HG02852 (cell line): ENCODE data around the gene CHPT1.
"Not testable (repeated sequence)": the region's sequence is repeated elsewhere in the genome, so short reads cannot be mapped to it uniquely, and the experiment has no call there.

ENCODE experiments used
- ATAC-seq: cut with Tn5 transposase; IDR thresholded peaks from one replicate; pipeline ENCODE4 v1.9.1; 2021; ENCODE audit warnings: mild to moderate bottlenecking, moderate library complexity; ENCODE audit not compliant: unreplicated experiment

The CHPT1 gene

DNA sequence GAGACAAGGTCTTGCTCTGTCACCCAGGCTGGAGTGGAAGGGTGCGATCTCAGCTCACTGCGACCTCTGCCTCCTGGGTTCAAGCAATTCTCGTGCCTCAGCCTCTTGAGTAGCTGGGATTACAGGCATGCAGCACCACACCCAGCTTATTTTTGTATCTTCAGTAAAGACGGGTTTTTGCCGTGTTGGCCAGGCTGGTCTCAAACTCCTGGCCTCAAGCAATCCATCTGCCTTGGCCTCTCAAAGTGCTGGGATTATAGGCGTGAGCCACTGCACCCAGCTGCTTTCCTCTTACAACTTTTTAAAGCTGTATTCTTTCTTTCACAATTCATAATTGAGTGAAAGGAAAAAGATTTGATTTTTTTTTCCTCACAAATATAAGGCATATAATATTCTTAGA is 15.8 kb upstream of the CHPT1 start:
- not testable (repeated sequence) for ATAC-seq

DNA sequence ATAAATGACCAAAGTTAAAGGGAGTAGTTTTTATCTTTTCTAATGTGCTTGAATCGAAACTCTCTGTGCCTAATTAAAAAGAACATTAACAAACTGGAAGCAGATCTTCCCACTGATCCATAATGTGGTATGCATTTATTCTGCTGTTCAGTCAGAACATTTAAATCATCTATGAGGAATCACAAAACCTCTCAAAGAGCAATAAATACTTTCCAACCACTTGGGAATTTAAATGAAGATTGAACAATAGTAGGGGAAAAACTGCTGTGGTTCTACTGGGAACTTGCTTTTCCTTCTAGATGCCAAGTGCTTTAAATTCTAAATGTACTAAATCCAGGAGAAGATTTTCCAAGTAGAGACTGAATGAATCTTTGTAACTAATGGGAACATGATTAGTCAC is 12.3 kb upstream of the CHPT1 start:
- ATAC-seq, result no peak

DNA sequence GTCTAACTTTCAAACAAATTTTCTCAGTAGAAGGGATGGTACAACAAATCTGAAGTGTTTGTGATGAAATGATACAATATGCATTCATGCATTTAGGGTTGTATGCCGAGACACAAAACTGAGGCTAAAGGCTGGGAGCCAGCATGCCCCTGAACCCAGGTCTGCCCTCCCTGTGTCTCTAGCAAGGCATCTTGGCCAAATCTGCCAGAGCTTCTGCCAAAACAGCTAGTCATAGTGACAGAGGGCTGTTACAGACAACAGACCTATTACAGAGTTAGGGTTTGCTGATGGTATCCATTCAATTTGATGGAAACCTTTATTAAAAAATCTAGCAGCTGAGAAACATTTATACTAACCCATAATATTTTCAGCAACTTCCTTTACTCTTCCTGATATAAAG is 11.3 kb upstream of the CHPT1 start:
- ATAC-seq, result no peak

DNA sequence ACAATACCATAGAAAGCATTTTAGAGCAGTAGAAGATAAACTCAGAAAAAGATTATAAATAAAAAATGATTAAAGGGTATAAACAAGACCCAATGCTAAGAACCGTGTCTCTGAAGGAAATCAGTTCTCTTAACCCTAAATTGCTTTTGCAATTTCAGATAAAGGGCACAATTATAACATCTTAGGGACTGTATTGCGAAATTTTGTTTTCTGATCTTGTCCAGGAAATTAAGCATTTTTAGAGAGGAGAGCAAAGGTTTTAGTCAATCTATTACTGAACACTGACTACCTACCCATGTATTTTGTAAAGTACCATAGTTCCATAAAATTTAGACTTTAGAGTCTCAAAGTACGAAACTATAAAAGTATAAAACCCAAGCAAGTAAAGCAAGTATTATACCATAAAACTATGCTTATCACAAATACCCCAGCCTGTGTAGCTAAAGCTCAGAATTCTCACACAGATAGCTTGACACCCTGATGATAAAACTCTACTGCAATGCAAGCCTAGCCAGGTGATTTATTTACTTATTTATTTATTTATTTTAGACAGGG is 6.8 kb upstream of the CHPT1 start:
- ATAC-seq, result no peak

DNA sequence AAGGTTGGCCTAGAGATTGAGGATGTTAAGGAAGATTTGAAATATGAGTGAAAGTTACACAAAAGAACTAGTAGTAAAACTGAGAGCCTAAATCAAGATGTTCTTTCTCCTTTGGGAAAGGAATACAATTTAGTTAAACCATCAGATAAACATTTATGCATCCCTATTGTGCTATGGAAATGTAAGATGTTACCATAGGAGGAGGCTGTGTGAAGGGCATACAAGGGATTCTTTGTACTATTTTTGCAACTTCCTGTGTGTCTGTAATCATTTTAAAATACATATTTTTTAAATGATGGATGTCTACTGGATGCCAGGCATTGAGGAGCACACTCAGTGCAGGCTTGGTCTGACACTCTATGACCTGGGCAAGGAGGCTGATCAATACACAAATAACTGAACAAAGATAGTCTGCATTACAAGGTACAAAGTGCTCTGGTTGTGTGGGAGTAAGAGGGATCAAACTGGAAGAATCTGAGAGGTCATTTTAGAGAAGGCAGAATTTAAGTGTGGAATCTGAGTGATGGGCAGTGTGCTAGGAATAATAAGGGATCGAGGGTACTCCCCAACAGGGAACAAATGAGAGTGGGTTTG is 5.8 kb upstream of the CHPT1 start:
- ATAC-seq, result no peak

DNA sequence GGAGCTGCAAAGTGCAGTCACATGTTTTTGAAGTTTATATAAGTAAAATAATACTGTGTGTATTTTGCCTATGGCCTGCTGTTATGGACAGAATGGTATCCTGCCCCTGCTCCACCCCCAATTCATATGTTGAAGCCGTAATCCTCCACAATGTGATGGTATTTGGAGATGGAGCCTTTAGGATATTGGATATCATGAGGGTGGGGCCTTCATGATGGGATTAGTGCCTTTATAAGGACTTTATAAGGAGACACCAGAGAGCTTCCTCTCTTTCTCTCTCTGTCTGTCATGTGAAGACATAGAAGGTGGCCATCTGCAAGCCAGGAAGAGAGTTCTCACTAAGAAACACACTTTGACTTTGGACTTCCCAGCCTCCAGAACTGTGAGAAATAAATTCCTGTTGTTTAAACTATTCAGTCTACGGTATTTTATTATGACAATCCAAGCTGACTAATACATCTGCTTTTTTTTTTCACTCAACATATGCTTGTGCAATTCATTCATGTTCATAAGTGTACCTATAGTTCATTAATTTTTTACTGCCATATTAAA is 3.1 kb upstream of the CHPT1 start:
- ATAC-seq, result no peak

DNA sequence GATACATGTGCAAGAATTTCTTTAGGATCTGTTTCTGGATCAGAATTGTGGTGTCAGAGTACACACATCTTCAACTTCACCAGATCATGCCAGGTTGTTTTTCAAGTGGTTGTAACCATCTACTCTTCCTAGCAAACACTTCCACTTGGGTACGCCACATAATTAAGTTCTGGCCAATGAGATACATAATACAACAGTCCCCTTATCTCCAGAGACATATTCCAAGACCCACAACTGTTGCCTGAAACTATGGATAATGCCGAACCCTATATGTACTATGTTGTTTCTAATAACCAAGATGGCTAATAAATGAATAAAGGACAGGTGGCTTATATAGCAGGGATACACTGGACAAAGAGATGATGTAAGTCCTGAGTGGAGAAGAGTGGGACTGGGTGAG is 2.5 kb upstream of the CHPT1 start:
- no peak for ATAC-seq

DNA sequence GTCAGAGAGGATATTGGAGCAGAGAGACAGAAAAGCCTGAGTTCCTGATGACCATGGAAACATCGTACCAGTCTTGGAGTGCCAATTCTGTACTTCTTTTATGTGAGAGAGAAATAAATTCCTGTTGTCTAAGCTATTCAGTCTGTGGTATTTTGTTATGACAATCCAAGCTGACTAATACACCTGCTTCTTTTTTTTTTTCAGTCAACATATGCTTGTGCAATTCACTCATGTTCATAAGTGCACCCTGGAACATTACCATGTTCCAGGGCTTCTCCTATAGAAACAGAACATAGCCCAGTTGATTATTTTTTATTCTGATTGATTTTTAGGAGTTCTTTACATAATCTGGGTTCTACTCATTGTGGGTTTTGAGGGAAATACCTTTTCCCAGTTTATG is 1.7 kb upstream of the CHPT1 start:
- ATAC-seq, result no peak

DNA sequence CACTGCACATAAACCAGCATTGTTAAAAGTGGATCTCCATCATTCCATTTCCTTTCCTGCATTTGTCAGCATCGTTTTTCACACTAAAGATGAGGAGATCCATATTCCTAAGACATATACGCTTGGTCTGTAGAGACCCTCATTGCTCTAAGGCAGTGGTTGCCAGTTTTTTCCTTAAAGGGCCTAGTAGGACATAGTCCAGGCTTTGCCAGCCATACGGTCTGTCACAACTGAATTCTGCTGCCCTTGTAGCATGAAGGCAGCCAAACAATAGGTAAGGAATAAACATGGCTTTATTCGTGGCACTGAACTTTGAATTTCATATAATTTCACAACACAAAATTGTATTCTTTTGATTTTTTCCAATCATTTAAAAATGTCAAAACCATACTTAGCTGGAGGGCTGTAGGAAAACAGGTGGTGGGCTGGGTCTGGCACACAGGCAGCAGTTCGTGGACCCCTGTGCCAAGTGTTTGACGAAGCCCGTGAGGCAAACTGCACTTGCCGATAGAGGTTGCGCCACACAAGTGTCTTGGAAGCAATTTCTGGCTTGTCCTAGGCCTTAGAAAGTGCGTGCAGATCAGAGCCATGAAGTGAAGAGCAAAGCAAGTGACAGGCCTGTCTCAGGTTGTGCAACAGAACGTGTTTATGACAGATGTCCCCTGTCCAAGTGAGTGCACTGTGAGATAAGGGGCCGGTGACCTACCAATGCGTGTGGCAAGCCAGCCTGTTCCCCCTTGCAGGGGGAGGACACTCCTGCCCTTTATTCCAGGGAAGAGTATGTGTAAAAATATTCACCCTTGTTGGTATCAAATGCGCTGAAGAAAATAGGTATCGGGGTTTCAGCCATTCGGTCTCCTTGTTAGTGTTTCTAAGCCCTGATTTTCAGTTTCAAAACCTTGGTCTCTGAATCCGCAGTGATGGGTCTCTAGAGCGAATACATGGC is 916 bp upstream of the CHPT1 start:
- ATAC-seq, result no peak

DNA sequence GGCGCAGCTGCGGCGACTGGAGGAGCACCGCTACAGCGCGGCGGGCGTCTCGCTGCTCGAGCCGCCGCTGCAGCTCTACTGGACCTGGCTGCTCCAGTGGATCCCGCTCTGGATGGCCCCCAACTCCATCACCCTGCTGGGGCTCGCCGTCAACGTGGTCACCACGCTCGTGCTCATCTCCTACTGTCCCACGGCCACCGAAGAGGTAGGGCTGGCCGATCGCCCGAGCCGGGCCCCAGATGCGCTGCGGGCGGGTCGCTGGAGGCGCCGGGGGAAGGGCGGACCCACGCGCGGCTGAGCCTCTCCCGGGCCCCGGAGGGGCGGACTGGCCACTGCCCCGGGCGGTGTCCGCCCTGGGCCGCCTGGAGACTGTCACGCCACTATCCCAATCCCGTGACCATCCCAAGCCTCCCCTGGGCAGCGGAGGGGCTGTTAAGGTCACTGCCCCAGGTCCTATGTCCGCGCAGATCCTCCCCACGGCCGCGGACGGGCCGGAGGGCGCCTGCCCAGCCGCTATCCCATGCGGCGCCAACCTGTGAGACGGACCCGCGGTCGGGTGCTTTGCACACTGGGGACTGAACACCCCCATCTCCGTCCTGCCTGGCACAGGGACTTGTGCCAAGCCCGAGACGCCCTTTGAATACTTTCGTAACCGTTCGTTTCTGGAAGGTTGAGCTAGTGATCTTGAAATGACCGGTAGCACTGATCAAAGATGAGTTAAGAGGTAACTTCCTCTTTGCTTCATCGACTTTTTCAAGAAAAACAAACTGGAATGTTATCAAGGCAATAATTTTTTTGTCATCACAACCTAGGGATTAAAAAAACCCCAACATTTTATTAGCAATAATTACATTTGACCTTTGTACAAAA is 725 bp downstream of the CHPT1 start:
- ATAC-seq, result peak; percentile 18

DNA sequence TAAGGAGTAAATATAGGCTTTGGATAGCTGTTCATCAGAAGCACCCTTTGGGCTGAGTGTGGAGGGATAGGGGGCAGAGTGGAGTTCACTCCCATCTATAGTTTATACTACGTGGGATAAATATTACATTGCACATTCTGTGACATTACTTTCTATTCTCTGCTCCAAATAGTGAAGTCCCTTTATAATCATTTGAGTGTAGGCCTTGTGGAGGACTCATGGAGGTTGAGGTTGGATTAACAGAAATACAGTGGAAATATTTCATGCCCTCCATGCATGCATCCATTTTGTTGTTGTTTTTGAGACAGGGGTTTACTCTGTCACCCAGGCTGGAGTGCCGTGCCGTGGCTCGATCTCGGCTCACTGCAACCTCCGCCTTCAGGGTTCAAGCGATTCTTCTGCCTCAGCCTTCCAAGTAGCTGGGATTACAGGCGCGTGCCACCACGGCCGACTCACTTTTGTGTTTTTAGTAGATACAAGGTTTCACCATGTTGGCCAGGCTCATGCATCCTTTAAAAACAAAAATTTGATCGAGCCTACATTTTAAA is 1.4 kb downstream of the CHPT1 start:
- ATAC-seq, result no peak

DNA sequence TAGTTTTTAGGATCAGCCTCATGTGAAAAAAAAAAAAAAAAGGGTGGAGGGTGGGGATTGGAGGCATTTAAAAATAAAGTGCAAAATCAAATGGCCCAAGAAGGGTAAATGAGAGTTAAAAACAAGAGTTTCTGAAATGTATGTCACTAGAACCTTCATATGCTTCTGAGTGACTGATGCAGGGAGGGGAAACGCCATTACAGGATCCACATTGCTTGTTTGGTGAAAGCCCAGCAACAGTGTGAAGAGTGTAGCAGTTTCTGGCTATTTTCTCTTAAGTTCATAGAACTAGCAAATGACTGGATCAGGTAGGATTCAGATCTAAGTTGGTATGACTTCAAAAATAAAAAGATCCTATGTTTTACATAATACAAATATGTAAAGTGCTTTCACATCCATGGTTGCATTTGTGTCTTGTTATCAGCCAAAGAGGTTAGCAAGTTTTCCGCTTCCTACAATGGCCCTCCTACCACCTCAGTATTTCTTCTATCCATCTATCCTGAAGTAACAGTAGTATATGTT is 2.9 kb downstream of the CHPT1 start:
- no peak for ATAC-seq

DNA sequence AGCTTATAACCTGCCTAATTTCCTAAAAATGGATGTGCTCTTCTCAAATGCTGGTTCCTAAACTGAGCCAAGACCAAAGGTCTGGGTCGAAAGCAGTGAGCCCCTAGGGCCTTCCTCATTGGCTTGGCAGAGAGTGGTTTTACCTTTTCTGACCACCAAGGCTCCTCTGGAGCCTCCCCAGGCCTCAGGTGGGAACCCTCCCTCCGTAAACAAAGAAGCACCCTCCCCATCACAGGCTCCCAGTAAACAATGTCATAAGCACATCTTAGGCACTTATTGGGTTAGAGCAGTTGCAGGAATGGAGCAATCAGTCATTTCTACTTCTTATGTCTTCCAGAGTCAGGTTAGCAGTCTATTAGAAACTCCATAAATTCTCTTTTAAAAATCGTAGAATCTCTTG is 6.0 kb downstream of the CHPT1 start:
- ATAC-seq, result no peak

DNA sequence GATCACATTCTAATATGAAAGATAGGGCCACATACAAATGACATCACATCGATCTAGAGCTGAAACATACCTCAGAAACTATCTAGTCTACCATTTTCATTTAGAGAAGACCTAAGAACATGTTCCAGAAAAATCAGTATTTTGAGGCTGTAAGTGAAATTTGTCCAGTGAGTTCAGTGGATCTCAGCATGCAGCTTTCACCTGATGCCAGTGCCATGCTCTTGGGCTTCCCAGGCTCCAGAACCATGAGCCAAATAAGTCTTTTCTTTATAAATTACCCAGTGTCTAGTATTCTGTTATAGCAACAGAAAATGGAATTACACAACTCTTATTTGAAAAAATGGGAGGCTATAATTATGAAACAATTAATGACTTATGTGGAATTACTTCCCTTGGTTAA is 9.0 kb downstream of the CHPT1 start:
- no peak for ATAC-seq

DNA sequence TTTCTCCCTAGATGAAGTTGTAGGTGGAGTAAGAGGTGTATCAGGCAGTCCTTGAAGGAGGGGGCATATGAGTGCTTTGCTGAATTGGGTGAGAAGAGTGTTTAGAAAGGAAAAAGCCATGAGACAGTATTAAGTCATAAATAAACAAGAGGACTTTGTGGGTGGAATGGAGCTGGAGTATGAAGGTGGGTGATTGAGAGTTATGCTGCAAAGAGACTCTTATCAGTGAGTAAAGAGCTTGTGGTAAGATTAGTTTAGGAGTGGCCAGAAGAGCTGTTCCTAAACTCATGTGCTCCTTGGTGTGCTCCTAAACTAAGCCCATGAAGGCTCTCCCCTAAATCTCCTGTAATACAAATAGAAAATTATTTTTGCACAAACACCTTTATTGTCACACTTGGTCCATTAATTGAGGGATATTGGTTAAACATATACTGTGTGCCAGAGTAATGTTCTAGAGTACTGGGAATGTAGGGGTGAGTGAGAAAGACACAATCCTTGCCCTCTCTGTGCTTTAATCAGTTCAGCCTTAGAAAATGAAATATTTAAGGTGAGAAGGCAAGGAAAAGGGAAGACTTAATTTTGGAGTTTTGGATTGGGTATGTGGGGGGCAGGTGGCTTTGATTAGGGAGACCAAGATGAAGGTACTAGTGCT is 9.8 kb downstream of the CHPT1 start:
- ATAC-seq, result no peak

DNA sequence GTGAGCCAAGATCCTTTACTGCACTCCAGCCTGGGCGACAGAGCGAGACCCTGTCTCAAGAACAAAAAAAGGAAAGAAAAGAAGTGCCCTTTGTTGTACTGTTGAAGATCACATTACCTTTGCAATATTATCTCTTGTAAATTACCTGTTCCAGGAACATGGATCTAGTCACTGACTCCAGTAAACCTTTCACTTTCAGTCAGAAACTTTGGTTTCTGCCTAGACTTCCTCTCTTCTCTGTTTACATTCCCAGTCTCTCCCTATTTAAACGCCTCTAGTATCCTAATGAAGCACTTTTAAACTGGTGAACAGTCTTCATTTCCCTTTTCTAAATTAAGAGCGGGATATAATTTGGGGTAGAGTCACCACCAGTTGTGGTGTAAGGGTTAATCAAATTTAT is 12.8 kb downstream of the CHPT1 start:
- no peak for ATAC-seq

DNA sequence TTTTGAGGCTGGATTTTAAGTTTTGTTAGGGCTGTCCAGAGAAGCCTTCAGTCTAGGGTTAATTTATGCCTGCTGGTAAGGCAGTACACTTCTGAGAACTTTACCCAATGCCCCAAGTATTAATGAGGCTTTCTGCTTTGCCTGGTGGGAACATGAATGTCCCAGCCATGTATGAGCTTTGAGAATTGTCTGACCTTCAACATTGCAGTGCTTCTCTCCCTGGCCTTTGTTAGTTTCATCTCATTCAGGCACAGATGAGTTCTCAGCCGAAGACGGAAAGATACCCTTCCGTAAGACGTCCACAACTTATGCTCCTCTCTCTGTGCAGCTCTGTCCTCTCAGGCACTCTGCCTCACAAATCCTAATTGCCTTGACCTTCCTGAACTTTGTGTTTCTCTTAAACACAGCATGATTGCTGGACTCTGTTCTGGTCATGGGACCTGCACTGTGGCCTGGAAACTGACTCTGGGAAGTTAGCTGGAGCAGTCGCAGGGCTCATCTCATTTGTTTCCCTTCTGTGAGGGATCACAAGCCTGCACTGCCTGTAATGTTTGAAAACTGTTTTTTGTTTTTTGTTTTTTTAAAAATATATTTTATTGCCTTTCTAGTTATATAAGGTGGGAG is 15.7 kb downstream of the CHPT1 start:
- no peak for ATAC-seq

DNA sequence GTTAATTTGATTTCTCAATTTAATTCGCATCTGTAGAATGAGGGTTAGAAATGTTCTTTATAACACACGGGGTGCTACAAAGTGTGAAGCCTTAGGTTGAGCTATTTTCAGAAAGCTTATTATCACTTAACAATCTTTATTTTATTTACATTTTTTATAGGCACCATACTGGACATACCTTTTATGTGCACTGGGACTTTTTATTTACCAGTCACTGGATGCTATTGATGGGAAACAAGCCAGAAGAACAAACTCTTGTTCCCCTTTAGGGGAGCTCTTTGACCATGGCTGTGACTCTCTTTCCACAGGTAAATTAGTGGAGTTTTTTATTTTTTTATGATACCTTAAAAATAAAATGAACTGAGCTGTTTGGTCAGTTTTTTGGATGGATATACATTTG is 16.5 kb downstream of the CHPT1 start:
- no peak for ATAC-seq

DNA sequence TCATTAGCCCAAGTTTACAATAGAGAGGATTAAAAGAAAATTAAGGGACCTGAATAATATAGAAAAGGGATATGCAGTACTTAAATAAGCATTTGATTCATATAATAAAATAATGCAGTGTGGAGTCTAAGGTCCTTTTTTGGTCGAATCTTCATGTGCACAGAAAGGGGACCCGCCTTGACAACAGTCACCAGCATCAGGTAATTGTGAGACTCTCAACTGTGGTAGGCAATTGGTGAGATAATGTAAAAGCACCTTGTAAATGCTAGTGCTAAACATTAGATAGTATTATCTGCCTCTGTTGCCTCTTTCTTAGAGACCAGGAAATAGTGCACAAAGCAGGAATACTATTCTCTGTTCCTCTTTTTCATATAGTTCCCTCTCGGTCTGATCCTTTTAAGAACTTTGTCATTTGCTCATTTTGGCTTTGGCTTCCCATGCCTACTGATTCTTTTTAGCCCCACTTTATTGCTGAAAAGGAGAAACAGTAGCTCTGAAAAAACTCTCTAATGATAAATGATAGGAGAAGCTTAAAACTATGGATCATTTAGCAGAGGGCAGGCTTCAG is 17.5 kb downstream of the CHPT1 start:
- ATAC-seq, result no peak
